HG03565 (cell line): ENCODE measurements around the gene DNMT3A.

ENCODE experiments used
- ATAC-seq: cut with Tn5 transposase; IDR thresholded peaks from one replicate; pipeline ENCODE4 v1.9.1; 2021; ENCODE audit warnings: mild to moderate bottlenecking, moderate library complexity; ENCODE audit not compliant: unreplicated experiment

Gene DNMT3A

GRCh38 chr2:25308599-25308998 is 33.1 kb downstream of the DNMT3A start:
- no peak for ATAC-seq

- ATAC-seq, result no peak
These were observed 33.7 kb downstream of the DNMT3A start for GRCh38 chr2:25307949-25308557.

- ATAC-seq, result no peak
These were observed 34.9 kb downstream of the DNMT3A start for GRCh38 chr2:25306777-25307368.

- no peak for ATAC-seq
These were observed 36.0 kb downstream of the DNMT3A start for GRCh38 chr2:25305775-25306174.

GRCh38 chr2:25304826-25305596 is 36.7 kb downstream of the DNMT3A start:
- ATAC-seq, result no peak

- ATAC-seq, result no peak
These were observed 37.4 kb downstream of the DNMT3A start for GRCh38 chr2:25304321-25304720.

- ATAC-seq, result no peak
These were observed 38.0 kb downstream of the DNMT3A start for GRCh38 chr2:25303633-25304236.

GRCh38 chr2:25302758-25303375 is 38.9 kb downstream of the DNMT3A start:
- ATAC-seq, result no peak

- peak; percentile 85 for ATAC-seq
These were observed 40.0 kb downstream of the DNMT3A start for GRCh38 chr2:25301453-25302352.

- no peak for ATAC-seq
These were observed 41.7 kb downstream of the DNMT3A start for GRCh38 chr2:25300001-25300400.

- no peak for ATAC-seq
These were observed 42.8 kb downstream of the DNMT3A start for GRCh38 chr2:25298776-25299431.

GRCh38 chr2:25297738-25298137 is 44.0 kb downstream of the DNMT3A start:
- no peak for ATAC-seq

- ATAC-seq, result no peak
These were observed 46.1 kb downstream of the DNMT3A start for GRCh38 chr2:25295621-25296020.

- ATAC-seq, result peak; percentile 66
These were observed 46.9 kb downstream of the DNMT3A start for GRCh38 chr2:25294573-25295462.

GRCh38 chr2:25293958-25294562 is 47.7 kb downstream of the DNMT3A start:
- no peak for ATAC-seq

GRCh38 chr2:25293145-25293544 is 48.6 kb downstream of the DNMT3A start:
- no peak for ATAC-seq

- ATAC-seq, result no peak
These were observed 49.3 kb downstream of the DNMT3A start for GRCh38 chr2:25292408-25292807.

- no peak for ATAC-seq
These were observed 50.8 kb downstream of the DNMT3A start for GRCh38 chr2:25290811-25291495.
